Uterus (tissue), 4 donors: ENCODE data around the gene RAB3B. TPM values are rescaled to one million over a fixed set of nuclear protein-coding genes. Genes with fewer than 3 reads are reported as not detected.
"Not testable (repeated sequence)": the region's sequence is repeated elsewhere in the genome, so short reads cannot be mapped to it uniquely, and the experiment has no call there.

Source experiments
- DNase-seq, 2 donors: peaks; one replicate each; pipeline ENCODE4 v3.0.0-alpha.2; 2019 to 2020
- H3K27ac ChIP-seq, 2 donors: fragments of 200-600 bp; sonication (generic); 1 replicate in 1 of 2; 2 replicates in 1 of 2; pipeline ENCODE4 v1.5.1; 2016 to 2018
- H3K27me3 ChIP-seq, 2 donors: fragments of 200-600 bp; sonication (generic); one replicate each; pipeline ENCODE4 v1.5.1; 2018 to 2019; ENCODE audit warnings: control low read depth in 1 of 2
- H3K36me3 ChIP-seq, 2 donors: fragments of 200-600 bp; sonication (generic); one replicate each; pipeline ENCODE4 v1.5.1; 2019; ENCODE audit warnings: control low read depth in 1 of 2
- H3K4me1 ChIP-seq, 2 donors: fragments of 200-600 bp; sonication (generic); one replicate each; pipeline ENCODE4 v1.5.1; 2018 to 2019; ENCODE audit warnings: control low read depth in 1 of 2
- H3K4me3 ChIP-seq, 2 donors: fragments of 200-600 bp; sonication (generic); 1 replicate in 1 of 2; 2 replicates in 1 of 2; pipeline ENCODE4 v1.5.1; 2018 to 2019; ENCODE audit warnings: mild to moderate bottlenecking in 1 of 2
- H3K9me3 ChIP-seq, 2 donors: fragments of 200-600 bp; sonication (generic); one replicate each; pipeline ENCODE4 v1.5.1; 2019; ENCODE audit warnings: control low read depth in 1 of 2
- POLR2A ChIP-seq, 2 donors: fragments of 450-650 bp; IDR thresholded peaks; one replicate each; pipeline ENCODE4 v1.6.1; 2016; ENCODE audit warnings: antibody characterized with exemption in 2 of 2, mild to moderate bottlenecking in 1 of 2, moderate library complexity in 1 of 2
- intact Hi-C: fragments of 100-400 bp; cut with DNase I; formaldehyde crosslinking; loops from one replicate; pipeline ENCODE4 v1.15.1; 2023; ENCODE audit warnings: low total_unique reads
- total RNA-seq, 4 donors: library from RNA; depleted of rRNA in 3 of 4; stranded (reverse); fragments of >200 nt in 3 of 4; gene quantifications; one replicate each; pipeline versions ENCODE4 v1.1.0 to v1.2.4, GENCODE V29; 2014 to 2023
- TF ChIP-seq, protein P1 (sequence below), 4 experiments: fragments of 200-600 bp in 2 of 4; fragments of 450-650 bp in 2 of 4; sonication (generic) in 2 of 4; IDR thresholded peaks; one replicate each; pipeline ENCODE4 v1.5.1; 2016 to 2019; ENCODE audit warnings: antibody characterized with exemption in 4 of 4, mild to moderate bottlenecking in 2 of 4, moderate library complexity in 1 of 4
- donor health status: DM: yes; HTN: yes; CAD: no.

Gene RAB3B
- total RNA-seq, 4 donors from 2014 or later: 0.06 to 0.69 TPM; not detected in 2

DNA sequence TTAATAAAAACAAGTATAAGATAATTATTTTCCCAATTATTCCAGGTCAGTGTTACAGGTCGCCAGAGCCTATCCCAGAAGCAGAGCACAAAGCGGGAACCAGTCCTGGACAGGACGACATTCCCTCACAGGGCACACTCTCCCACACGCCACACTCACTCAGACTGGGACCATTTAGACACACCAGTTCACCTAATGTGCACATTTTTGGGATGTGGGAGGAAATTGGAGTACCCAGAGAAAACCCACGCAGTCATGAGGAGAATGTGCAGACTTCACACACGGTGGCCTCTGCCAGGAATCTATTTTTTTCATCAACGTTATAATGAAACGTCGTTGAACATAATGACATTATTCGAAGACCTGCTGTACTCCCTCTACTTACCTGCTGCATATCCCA, 91.5 kb downstream of the RAB3B start:
- intact Hi-C loops: no loop called here
- TF ChIP-seq, protein P1, sequence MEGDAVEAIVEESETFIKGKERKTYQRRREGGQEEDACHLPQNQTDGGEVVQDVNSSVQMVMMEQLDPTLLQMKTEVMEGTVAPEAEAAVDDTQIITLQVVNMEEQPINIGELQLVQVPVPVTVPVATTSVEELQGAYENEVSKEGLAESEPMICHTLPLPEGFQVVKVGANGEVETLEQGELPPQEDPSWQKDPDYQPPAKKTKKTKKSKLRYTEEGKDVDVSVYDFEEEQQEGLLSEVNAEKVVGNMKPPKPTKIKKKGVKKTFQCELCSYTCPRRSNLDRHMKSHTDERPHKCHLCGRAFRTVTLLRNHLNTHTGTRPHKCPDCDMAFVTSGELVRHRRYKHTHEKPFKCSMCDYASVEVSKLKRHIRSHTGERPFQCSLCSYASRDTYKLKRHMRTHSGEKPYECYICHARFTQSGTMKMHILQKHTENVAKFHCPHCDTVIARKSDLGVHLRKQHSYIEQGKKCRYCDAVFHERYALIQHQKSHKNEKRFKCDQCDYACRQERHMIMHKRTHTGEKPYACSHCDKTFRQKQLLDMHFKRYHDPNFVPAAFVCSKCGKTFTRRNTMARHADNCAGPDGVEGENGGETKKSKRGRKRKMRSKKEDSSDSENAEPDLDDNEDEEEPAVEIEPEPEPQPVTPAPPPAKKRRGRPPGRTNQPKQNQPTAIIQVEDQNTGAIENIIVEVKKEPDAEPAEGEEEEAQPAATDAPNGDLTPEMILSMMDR (IDR thresholded peaks at IDR 0.05): no peak
- TF ChIP-seq POLR2A (IDR thresholded peaks at IDR 0.05): no peak
- no peaks in the 10 kb centered on the region for H3K27me3 ChIP-seq

DNA sequence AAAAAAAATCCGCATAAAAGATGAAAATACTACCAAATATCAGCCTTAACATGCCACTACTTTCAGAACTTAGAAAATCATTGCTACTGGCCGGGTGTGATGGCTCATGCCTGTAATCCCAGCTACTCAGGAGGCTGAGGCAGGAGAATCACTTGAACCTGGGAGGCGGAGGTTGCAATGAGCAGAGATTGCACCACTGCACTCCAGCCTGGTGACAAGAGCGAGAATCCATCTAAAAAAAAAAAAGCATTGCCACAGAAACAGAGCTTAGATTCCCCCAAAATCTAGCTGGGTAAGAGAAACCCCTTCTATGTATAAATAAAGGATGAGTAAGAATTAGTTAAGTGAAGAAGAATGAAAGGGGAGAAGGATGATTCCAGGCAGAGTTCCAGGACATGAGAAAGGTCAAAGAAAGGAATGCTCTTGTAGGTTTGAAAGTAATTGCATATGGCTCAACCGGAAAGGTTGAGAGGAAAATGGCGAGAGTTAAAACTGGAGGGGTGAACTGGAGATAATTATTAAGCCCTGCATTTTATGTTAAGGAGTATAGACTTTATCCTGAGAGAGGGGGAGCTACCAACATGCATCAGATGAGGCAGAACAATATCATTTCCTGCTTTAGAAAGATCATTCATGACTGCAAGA, 92.3 kb downstream of the RAB3B start:
- TF ChIP-seq, protein P1 (IDR thresholded peaks at IDR 0.05): no peak
- no peak for TF ChIP-seq POLR2A (IDR thresholded peaks at IDR 0.05)
- intact Hi-C loops: no loop called here

More for the DNA sequence above, 91.5 kb downstream of the RAB3B start:
- Histone ChIP-seq H3K36me3 (no peaks in the 10 kb centered on the region), H3K4me3 (no peak overlapping the region), H3K9me3 (no peaks in the 10 kb centered on the region), H3K27ac (no peak overlapping the region), H3K4me1 (no peaks in the 10 kb centered on the region)
- DNase-seq: no peak

DNA sequence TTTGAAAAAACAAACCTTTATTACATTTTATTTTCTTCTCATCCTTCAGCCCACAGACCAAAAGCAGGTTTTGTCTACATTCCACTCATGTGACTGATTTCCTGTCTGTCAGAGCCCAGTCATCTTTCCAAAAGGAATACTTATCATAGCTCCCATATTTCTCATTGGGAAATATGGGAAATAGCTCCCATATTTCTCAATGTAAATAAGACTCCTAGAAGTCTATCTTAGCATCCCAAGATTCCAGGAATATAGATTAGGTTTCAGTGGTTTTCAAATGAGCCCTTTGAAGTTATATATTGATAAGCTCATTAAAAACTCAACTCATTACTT, 92.8 kb downstream of the RAB3B start:
- H3K4me1 ChIP-seq: no peaks in the 10 kb centered on the region
- intact Hi-C loops: no loop called here
- DNase-seq: no peak
- no peaks in the 10 kb centered on the region for H3K27me3 ChIP-seq
- H3K36me3 ChIP-seq: no peaks in the 10 kb centered on the region
- no peak overlapping the region for H3K4me3 ChIP-seq
- no peaks in the 10 kb centered on the region for H3K9me3 ChIP-seq
- no peak for TF ChIP-seq POLR2A (IDR thresholded peaks at IDR 0.05)
- TF ChIP-seq, protein P1 (IDR thresholded peaks at IDR 0.05): no peak
- no peak overlapping the region for H3K27ac ChIP-seq

More for the DNA sequence above, 92.3 kb downstream of the RAB3B start:
- Histone ChIP-seq H3K4me1 (no peaks in the 10 kb centered on the region), H3K9me3 (no peaks in the 10 kb centered on the region), H3K27me3 (no peaks in the 10 kb centered on the region), H3K27ac (no peak overlapping the region), H3K36me3 (no peaks in the 10 kb centered on the region), H3K4me3 (no peak overlapping the region)
- no peak for DNase-seq

DNA sequence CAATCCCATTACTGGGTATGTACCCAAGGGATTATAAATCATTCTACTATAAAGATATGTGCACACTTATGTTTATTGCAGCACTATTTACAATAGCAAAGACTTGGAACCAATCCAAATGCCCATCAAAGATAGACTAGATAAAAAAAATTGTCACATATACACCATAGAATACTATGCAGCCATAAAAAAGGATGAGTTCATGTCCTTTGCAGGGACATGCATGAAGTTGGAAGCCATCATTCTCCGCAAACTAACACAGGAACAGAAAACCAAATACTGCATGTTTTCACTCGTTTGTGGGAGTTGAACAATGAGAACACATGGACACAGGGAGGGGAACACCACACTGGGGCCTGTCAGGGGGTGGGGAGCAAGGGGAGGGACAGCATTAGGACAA, 95.8 kb downstream of the RAB3B start:
- H3K4me3 ChIP-seq, intact Hi-C loops, DNase-seq, H3K27me3 ChIP-seq, H3K36me3 ChIP-seq, H3K9me3 ChIP-seq, H3K4me1 ChIP-seq, H3K27ac ChIP-seq: not testable (repeated sequence)

DNA sequence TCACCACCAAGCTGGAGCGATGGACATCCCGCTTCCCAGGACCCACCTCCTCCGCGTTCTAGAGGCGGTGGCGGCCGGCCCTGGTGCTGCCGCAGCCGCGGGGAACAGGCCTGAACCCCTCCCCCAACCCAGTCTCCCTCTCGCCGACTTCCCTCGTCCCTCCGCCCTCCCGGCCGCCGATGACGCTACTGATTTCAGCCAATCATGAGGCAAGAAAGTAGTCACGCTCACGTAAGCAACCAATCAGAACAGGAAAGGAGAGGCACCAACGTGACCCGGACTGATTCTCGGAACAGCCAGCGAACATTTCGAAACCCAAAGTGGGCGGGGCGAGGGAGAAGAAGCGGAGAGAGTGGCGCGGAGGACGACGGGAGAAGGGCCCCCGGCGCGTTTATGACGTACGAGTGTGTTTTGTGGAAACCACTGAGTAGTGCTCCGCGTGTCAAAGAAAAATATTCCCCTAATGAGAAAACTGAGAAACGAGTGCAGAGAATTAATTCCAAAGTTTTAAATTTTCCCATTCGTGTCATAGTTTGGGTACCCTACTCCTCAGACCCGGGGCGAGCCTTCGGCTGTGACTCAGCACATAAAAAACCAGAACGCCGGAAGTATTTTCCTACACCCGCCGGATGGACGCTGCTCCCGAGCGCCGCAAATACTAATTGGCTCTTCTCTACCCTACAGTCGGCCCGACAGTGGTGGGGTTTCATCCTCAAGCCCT, 111.7 kb downstream of the RAB3B start, which contains the start of gene NRDC:
NRDC (minus strand) TSS at position 112 of the 721 bp plus-strand sequence. CDS start 112 bp downstream, outside the sequence.
- no peaks in the 10 kb centered on the region for H3K9me3 ChIP-seq
- no peaks in the 10 kb centered on the region for H3K36me3 ChIP-seq
- DNase-seq: peak; percentile 100
- TF ChIP-seq, protein P1 (IDR thresholded peaks at IDR 0.05): no peak
- TF ChIP-seq POLR2A (IDR thresholded peaks at IDR 0.05): peak; percentile 78 to 89
- H3K27ac ChIP-seq: peak within 1 kb of the TSS; percentile 90 to 95
- no peaks in the 10 kb centered on the region for H3K27me3 ChIP-seq
- H3K4me3 ChIP-seq: peak within 1 kb of the TSS; percentile 72 to 90
- intact Hi-C loops: no loop called here
- peaks cover 0 to 8% of the 10 kb centered on the region in 2 donors for H3K4me1 ChIP-seq
